HG03025 (cell line): ENCODE measurements around the gene MRPL23.
"Not testable (repeated sequence)": the region's sequence is repeated elsewhere in the genome, so short reads cannot be mapped to it uniquely, and the experiment has no call there.

Experiments
- ATAC-seq: cut with Tn5 transposase; IDR thresholded peaks from one replicate; pipeline ENCODE4 v1.9.1; 2021; ENCODE audit warnings: mild to moderate bottlenecking, moderate library complexity; ENCODE audit not compliant: unreplicated experiment, low FRiP score

Gene MRPL23

GRCh38 chr11:1932681-1933080 lies 14.5 kb upstream of the MRPL23 start:
- ATAC-seq, result no peak

- ATAC-seq, result no peak
These were observed 13.5 kb upstream of the MRPL23 start for GRCh38 chr11:1933416-1934334.

- no peak for ATAC-seq
These were observed 12.6 kb upstream of the MRPL23 start for GRCh38 chr11:1934335-1935155.

- no peak for ATAC-seq
These were observed 11.7 kb upstream of the MRPL23 start for GRCh38 chr11:1935156-1936071.

- no peak for ATAC-seq
These were observed 10.9 kb upstream of the MRPL23 start for GRCh38 chr11:1936072-1936780.

GRCh38 chr11:1936781-1937615 lies 10.1 kb upstream of the MRPL23 start:
- ATAC-seq, result no peak

GRCh38 chr11:1937616-1938342 lies 9.4 kb upstream of the MRPL23 start:
- no peak for ATAC-seq

GRCh38 chr11:1938343-1939005 lies 8.7 kb upstream of the MRPL23 start:
- ATAC-seq, result no peak

GRCh38 chr11:1939006-1939625 lies 8.0 kb upstream of the MRPL23 start:
- no peak for ATAC-seq

- not testable (repeated sequence) for ATAC-seq
These were observed 7.3 kb upstream of the MRPL23 start for GRCh38 chr11:1939788-1940187.

- ATAC-seq, result no peak
These were observed 4.4 kb upstream of the MRPL23 start for GRCh38 chr11:1942558-1943260.

GRCh38 chr11:1943576-1943975 lies 3.6 kb upstream of the MRPL23 start:
- no peak for ATAC-seq

GRCh38 chr11:1943977-1944376 lies 3.2 kb upstream of the MRPL23 start:
- no peak for ATAC-seq

- ATAC-seq, result no peak
These were observed 583 bp downstream of the MRPL23 start for GRCh38 chr11:1947592-1948237.

GRCh38 chr11:1948389-1948788 lies 1.3 kb downstream of the MRPL23 start:
- ATAC-seq, result no peak

GRCh38 chr11:1949302-1949701 lies 2.2 kb downstream of the MRPL23 start:
- ATAC-seq, result no peak
